ENCODE results near the gene MIP. TPM values are rescaled to one million over a fixed set of nuclear protein-coding genes. Genes with fewer than 3 reads are reported as not detected.
A peak's percentile ranks its signal among the peaks of the same experiment; 100 is the strongest.
"Not testable (repeated sequence)": the region's sequence is repeated elsewhere in the genome, so short reads cannot be mapped to it uniquely, and the experiment has no call there.

MIP gene
- total RNA-seq = 1 to 10 TPM in 1 of 2 donors, under 1 TPM in 1; 0.63 to 1.2 TPM
- 1.1 TPM for polyA plus RNA-seq (ENCODE audit: insufficient read depth, low read depth, low replicate concordance)
- long read RNA-seq, donor 1 = 0 reads
- long read RNA-seq, donor 2 = 0 reads

DNA sequence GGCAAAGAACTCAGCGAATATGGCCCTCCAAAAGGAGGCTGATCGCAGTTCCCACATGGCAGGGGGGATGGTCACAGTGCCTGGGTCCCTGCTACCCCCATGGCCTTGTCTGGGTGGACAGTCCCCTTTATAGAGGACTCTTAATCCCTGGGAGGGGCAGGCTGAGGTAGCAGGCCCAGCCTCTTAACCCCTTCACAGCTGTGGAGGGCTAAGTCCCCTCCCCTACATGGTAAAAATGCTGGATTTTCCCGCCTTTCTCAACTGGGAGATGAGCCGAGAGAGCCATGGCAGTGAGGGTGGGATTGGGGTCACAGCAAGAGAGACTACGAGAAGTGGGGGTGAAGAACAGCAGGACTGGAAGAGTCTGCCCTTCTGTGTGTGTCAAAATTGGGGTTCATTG is at the start of gene MIP:
MIP (minus strand) TSS at position 101 of the 400 bp plus-strand sequence; CDS start at position 57, 44 bp downstream.
- H3K27ac ChIP-seq = no peak within 1 kb of the TSS
- no peaks in the 10 kb centered on the region for H3K9me3 ChIP-seq

GRCh38 chr12:56499879-56500278 is 45.4 kb upstream of the MIP start:
- H3K9me3 ChIP-seq; H3K27me3 ChIP-seq; intact Hi-C loops (cut with DNase I; ENCODE audit: low total_unique reads); H3K4me3 ChIP-seq; H3K4me1 ChIP-seq; H3K36me3 ChIP-seq (ENCODE audit: low read depth, missing control alignments); DNase-seq; H3K27ac ChIP-seq: not testable (repeated sequence)
- WGBS, 2 donors = 61 to 68% methylated on average over 13 of the region's 13 CpGs

More for the DNA sequence above, at the start of gene MIP:
- DNase-seq = no peak
- Histone ChIP-seq H3K36me3 (ENCODE audit: low read depth, missing control alignments) (no peaks in the 10 kb centered on the region), H3K27me3 (no peaks in the 10 kb centered on the region), H3K4me3 (no peak within 1 kb of the TSS), H3K4me1 (no peaks in the 10 kb centered on the region)
- TF ChIP-seq POLR2A (IDR thresholded peaks at IDR 0.05) = no peak
- TF ChIP-seq CTCF (IDR thresholded peaks at IDR 0.05) = no peak
- intact Hi-C loops (cut with DNase I; ENCODE audit: low total_unique reads) = no loop called here
- WGBS, 2 donors = 87 to 97% methylated on average over 3 to 5 of the region's 5 CpGs

DNA sequence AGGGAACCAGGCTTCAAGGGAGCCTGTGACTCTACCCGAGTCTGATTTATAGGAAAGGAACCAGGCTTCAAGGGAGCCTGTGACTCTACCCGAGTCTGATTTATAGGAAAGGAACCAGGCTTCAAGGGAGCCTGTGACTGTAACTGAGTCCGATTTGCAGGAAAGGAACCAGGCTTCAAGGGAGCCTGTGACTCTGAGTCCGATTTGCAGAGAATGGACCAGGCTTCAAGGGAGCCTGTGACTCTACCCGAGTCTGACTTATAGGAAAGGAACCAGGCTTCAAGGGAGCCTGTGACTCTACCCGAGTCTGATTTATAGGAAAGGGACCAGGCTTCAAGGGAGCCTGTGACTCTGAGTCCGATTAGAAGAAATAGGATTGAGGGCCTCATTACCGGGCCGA is 45.0 kb upstream of the MIP start:
- DNase-seq; H3K9me3 ChIP-seq; intact Hi-C loops (cut with DNase I; ENCODE audit: low total_unique reads); H3K36me3 ChIP-seq (ENCODE audit: low read depth, missing control alignments); H3K4me1 ChIP-seq; H3K27me3 ChIP-seq; H3K4me3 ChIP-seq; H3K27ac ChIP-seq: not testable (repeated sequence)
- WGBS, 2 donors = 72 to 74% methylated on average over 9 of the region's 9 CpGs

- intact Hi-C loops (cut with DNase I; ENCODE audit: low total_unique reads); H3K36me3 ChIP-seq (ENCODE audit: low read depth, missing control alignments); H3K27me3 ChIP-seq; H3K4me1 ChIP-seq; DNase-seq; H3K27ac ChIP-seq; H3K4me3 ChIP-seq; H3K9me3 ChIP-seq: not testable (repeated sequence)
- 87 to 94% methylated on average over 14 of the region's 14 CpGs for WGBS, 2 donors
These were observed 43.9 kb upstream of the MIP start for GRCh38 chr12:56498126-56498902.

DNA sequence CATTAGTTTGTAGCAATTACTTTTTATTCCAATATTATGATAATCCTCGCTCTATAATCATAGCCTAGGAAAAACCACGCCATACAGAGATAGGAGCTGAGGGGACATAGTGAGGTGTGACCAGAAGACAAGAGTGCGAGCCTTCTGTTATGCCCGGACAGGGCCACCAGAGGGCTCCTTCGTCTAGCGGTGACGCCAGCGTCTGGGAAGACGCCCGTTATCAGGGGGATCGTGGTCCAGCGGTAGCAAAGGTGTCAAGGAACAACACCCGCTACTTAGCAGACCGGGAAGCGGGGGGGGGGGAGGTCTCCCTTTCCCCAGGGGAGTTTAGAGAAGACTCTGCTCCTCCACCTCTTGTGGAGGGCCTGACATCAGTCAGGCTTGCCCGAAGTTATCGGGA is 42.2 kb upstream of the MIP start:
- not testable (repeated sequence) for H3K4me3 ChIP-seq
- peak in 1 of 3 experiments; percentile 37 for TF ChIP-seq CTCF (IDR thresholded peaks at IDR 0.05)

DNA sequence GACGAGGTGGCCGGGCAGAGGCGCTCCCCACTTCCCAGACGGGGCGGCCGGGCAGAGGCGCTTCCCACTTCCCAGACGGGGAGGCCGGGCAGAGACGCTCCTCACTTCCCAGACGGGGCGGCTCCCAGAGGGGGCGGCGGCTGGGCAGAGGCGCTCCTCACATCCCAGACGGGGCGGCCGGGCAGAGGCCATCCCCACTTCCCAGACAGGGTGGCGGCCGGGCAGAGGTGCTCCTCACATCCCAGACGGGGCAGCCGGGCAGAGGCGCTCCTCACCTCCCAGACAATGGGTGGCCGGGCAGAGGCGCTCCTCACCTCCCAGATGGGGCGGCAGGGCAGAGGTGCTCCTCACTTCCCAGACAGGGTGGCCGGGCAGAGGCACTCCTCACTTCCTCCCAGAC is 40.0 kb upstream of the MIP start:
- H3K27me3 ChIP-seq; H3K4me3 ChIP-seq; intact Hi-C loops (cut with DNase I; ENCODE audit: low total_unique reads); H3K36me3 ChIP-seq (ENCODE audit: low read depth, missing control alignments); H3K27ac ChIP-seq; H3K9me3 ChIP-seq; H3K4me1 ChIP-seq; DNase-seq: not testable (repeated sequence)
- WGBS, 2 donors = 93 to 98% methylated on average over 7 to 24 of the region's 27 CpGs

More for the DNA sequence above, 42.2 kb upstream of the MIP start:
- H3K9me3 ChIP-seq; intact Hi-C loops (cut with DNase I; ENCODE audit: low total_unique reads); H3K4me1 ChIP-seq; H3K27ac ChIP-seq; H3K36me3 ChIP-seq (ENCODE audit: low read depth, missing control alignments); H3K27me3 ChIP-seq: not testable (repeated sequence)
- DNase-seq = peak; percentile 71
- WGBS, 2 donors = 20 to 23% methylated on average over 12 to 16 of the region's 17 CpGs

DNA sequence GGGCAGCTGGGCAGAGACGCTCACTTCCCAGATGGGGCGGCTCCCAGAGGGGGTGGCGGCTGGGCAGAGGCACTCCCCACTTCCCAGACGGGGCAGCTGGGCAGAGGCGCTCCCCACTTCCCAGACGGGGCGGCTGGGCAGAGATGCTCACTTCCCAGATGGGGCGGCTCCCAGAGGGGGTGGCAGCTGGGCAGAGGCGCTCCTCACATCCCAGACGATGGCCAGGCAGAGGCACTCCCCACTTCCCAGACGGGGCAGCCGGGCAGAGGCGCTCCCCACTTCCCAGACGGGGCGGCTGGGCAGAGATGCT is 39.6 kb upstream of the MIP start:
- H3K4me1 ChIP-seq; H3K36me3 ChIP-seq (ENCODE audit: low read depth, missing control alignments); H3K27me3 ChIP-seq; DNase-seq; H3K4me3 ChIP-seq; H3K27ac ChIP-seq; intact Hi-C loops (cut with DNase I; ENCODE audit: low total_unique reads); H3K9me3 ChIP-seq: not testable (repeated sequence)
- 87 to 95% methylated on average over 3 to 11 of the region's 15 CpGs for WGBS, 2 donors

DNA sequence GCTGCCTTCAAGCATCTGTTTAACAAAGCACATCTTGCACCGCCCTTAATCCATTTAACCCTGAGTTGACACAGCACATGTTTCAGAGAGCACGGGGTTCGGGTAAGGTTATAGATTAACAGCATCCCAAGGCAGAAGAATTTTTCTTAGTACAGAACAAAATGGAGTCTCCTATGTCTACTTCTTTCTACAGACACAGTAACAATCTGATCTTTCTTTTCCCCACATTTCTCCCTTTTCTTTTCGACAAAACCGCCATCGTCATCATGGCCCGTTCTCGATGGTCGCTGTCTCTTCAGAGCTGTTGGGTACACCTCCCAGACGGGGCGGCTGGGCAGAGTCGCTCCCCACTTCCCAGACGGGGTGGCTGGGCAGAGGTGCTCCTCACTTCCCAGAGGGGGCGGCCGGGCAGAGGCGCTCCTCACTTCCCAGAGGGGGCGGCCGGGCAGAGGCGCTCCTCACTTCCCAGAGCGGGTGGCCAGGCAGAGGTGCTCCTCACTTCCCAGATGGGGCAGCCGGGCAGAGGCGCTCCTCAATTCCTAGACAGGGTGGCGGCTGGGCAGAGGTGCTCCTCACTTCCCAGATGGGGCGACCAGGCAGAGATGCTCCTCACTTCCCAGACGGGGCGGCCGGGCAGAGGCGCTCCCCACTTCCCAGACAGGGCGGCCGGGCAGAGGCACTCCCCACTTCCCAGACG is 39.1 kb upstream of the MIP start:
- H3K9me3 ChIP-seq; H3K4me1 ChIP-seq; H3K27me3 ChIP-seq; intact Hi-C loops (cut with DNase I; ENCODE audit: low total_unique reads); DNase-seq; H3K4me3 ChIP-seq; H3K36me3 ChIP-seq (ENCODE audit: low read depth, missing control alignments); H3K27ac ChIP-seq: not testable (repeated sequence)
- 93 to 96% methylated on average over 10 to 24 of the region's 31 CpGs for WGBS, 2 donors

Measured in testis (tissue), 5 donors.